HG03060 (cell line): ENCODE data around the gene NOTCH1.

Experiments
- ATAC-seq: cut with Tn5 transposase; IDR thresholded peaks from one replicate; pipeline ENCODE4 v1.9.1; 2021; ENCODE audit warnings: low read depth, moderate number of reproducible peaks; ENCODE audit not compliant: unreplicated experiment

The NOTCH1 gene

GRCh38 chr9:136522314-136523237 is 23.3 kb downstream of the NOTCH1 start:
- no peak for ATAC-seq

GRCh38 chr9:136521537-136521936 is 24.3 kb downstream of the NOTCH1 start:
- no peak for ATAC-seq

- ATAC-seq = no peak
Observed at GRCh38 chr9:136520053-136520540, 25.8 kb downstream of the NOTCH1 start.

- no peak for ATAC-seq
Observed at GRCh38 chr9:136519263-136520052, 26.4 kb downstream of the NOTCH1 start.

- no peak for ATAC-seq
Observed at GRCh38 chr9:136518623-136519022, 27.2 kb downstream of the NOTCH1 start.

- ATAC-seq = no peak
Observed at GRCh38 chr9:136517950-136518349, 27.9 kb downstream of the NOTCH1 start.

- no peak for ATAC-seq
Observed at GRCh38 chr9:136517012-136517743, 28.7 kb downstream of the NOTCH1 start.

GRCh38 chr9:136516191-136516654 is 29.6 kb downstream of the NOTCH1 start:
- no peak for ATAC-seq

GRCh38 chr9:136515276-136515675 is 30.6 kb downstream of the NOTCH1 start:
- no peak for ATAC-seq

GRCh38 chr9:136514022-136514714 is 31.7 kb downstream of the NOTCH1 start:
- ATAC-seq = no peak

- ATAC-seq = no peak
Observed at GRCh38 chr9:136513191-136513590, 32.7 kb downstream of the NOTCH1 start.

GRCh38 chr9:136512651-136513071 is 33.2 kb downstream of the NOTCH1 start:
- no peak for ATAC-seq

GRCh38 chr9:136511670-136512592 is 33.9 kb downstream of the NOTCH1 start:
- ATAC-seq = no peak

GRCh38 chr9:136511144-136511669 is 34.6 kb downstream of the NOTCH1 start:
- no peak for ATAC-seq

- ATAC-seq = no peak
Observed at GRCh38 chr9:136510561-136510960, 35.3 kb downstream of the NOTCH1 start.

GRCh38 chr9:136509549-136509948 is 36.3 kb downstream of the NOTCH1 start:
- no peak for ATAC-seq

GRCh38 chr9:136508729-136509500 is 36.9 kb downstream of the NOTCH1 start:
- no peak for ATAC-seq

GRCh38 chr9:136507992-136508375 is 37.9 kb downstream of the NOTCH1 start:
- no peak for ATAC-seq
